GM23248 (cell line): Measurements from ENCODE around the gene ZKSCAN4.

Experiments used
- EZH2 ChIP-seq: fragments of 200-600 bp; sonication (generic); IDR thresholded peaks from 2 replicates; pipeline ENCODE4 v1.6.1; 2018; ENCODE audit warnings: antibody characterized with exemption, mild to moderate bottlenecking; ENCODE audit not compliant: insufficient read depth, poor library complexity, severe bottlenecking
- EZH2phosphoT487 ChIP-seq: fragments of 200-600 bp; sonication (generic); IDR thresholded peaks from 2 replicates; pipeline ENCODE4 v1.6.1; 2018; ENCODE audit warnings: antibody characterized with exemption, moderate library complexity, mild to moderate bottlenecking, low read depth; ENCODE audit not compliant: insufficient read depth

- TF ChIP-seq EZH2 (no peak), EZH2phosphoT487 (no peak)
Observed at GRCh38 chr6:28209753-28210535, 42.1 kb downstream of the ZKSCAN4 start.
